ENCODE data around the gene FBXL16. TPM values are rescaled to one million over a fixed set of nuclear protein-coding genes. Genes with fewer than 3 reads are reported as not detected.

Gene FBXL16
- total and polyA plus RNA-seq, 2 donors (not counting 1 experiment from before 2014, with no cell fraction given) = 0.07 TPM; not detected in 1

- Histone ChIP-seq H3K36me3 (ENCODE audit: control insufficient read depth, insufficient read depth, low read length) (no peaks in the 10 kb centered on the region), H3K4me1 (ENCODE audit: control insufficient read depth, extremely low read depth, insufficient read depth, low read length) (no peaks in the 10 kb centered on the region), H3K4me3 (replicated peaks in 1 of 4; ENCODE audit: control extremely low read depth in 1 of 4, insufficient read depth in 1 of 4, low read depth in 3 of 4, low read length in 4 of 4) (no peak overlapping the region), H3K27ac (ENCODE audit: insufficient read depth, low read length) (no peak overlapping the region), H3K27me3 (ENCODE audit: control insufficient read depth, insufficient read depth, low read length) (peaks cover 9% of the 10 kb centered on the region), H3K9ac (ENCODE audit: insufficient read depth, low read length) (no peak overlapping the region), H3K79me2 (ENCODE audit: control insufficient read depth, insufficient read depth, low read length) (no peaks in the 10 kb centered on the region), H4K20me1 (ENCODE audit: control insufficient read depth, extremely low read depth, insufficient read depth, low read length) (no peaks in the 10 kb centered on the region), H2AFZ (ENCODE audit: low read length) (no peak overlapping the region), H3K4me2 (ENCODE audit: extremely low read depth, insufficient read depth, low read length) (no peak overlapping the region), H3K9me3 (ENCODE audit: control insufficient read depth, insufficient read depth, low read depth, low read length) (no peaks in the 10 kb centered on the region)
- DNase-seq (ENCODE audit: low read depth in 2 of 2) = no peak
- no peak for TF ChIP-seq CTCF (conservative IDR thresholded peaks at IDR 0.05 in 1 of 2, IDR thresholded peaks at IDR 0.05 in 1 of 2; ENCODE audit: low read depth in 1 of 2, low read length in 2 of 2)
- no peak for TF ChIP-seq EZH2 (IDR thresholded peaks at IDR 0.05; ENCODE audit: low read length, missing control alignments)
Observed at GRCh38 chr16:752007-752312, 46.4 kb upstream of the FBXL16 start.

- H3K4me1 ChIP-seq (ENCODE audit: control insufficient read depth, extremely low read depth, insufficient read depth, low read length) = no peaks in the 10 kb centered on the region
- no peak for DNase-seq (ENCODE audit: low read depth in 2 of 2)
- H3K9ac ChIP-seq (ENCODE audit: insufficient read depth, low read length) = no peak overlapping the region
- H4K20me1 ChIP-seq (ENCODE audit: control insufficient read depth, extremely low read depth, insufficient read depth, low read length) = no peaks in the 10 kb centered on the region
- H3K4me3 ChIP-seq (replicated peaks in 1 of 4; ENCODE audit: control extremely low read depth in 1 of 4, insufficient read depth in 1 of 4, low read depth in 3 of 4, low read length in 4 of 4) = no peak overlapping the region
- H3K27me3 ChIP-seq (ENCODE audit: control insufficient read depth, insufficient read depth, low read length) = peaks cover 9% of the 10 kb centered on the region
- TF ChIP-seq EZH2 (IDR thresholded peaks at IDR 0.05; ENCODE audit: low read length, missing control alignments) (no peak), CTCF (conservative IDR thresholded peaks at IDR 0.05 in 1 of 2, IDR thresholded peaks at IDR 0.05 in 1 of 2; ENCODE audit: low read depth in 1 of 2, low read length in 2 of 2) (no peak)
- H2AFZ ChIP-seq (ENCODE audit: low read length) = no peak overlapping the region
- no peaks in the 10 kb centered on the region for H3K36me3 ChIP-seq (ENCODE audit: control insufficient read depth, insufficient read depth, low read length)
- no peak overlapping the region for H3K27ac ChIP-seq (ENCODE audit: insufficient read depth, low read length)
- no peaks in the 10 kb centered on the region for H3K79me2 ChIP-seq (ENCODE audit: control insufficient read depth, insufficient read depth, low read length)
- no peak overlapping the region for H3K4me2 ChIP-seq (ENCODE audit: extremely low read depth, insufficient read depth, low read length)
- no peaks in the 10 kb centered on the region for H3K9me3 ChIP-seq (ENCODE audit: control insufficient read depth, insufficient read depth, low read depth, low read length)
Observed at GRCh38 chr16:751152-752006, 45.8 kb upstream of the FBXL16 start.

DNA sequence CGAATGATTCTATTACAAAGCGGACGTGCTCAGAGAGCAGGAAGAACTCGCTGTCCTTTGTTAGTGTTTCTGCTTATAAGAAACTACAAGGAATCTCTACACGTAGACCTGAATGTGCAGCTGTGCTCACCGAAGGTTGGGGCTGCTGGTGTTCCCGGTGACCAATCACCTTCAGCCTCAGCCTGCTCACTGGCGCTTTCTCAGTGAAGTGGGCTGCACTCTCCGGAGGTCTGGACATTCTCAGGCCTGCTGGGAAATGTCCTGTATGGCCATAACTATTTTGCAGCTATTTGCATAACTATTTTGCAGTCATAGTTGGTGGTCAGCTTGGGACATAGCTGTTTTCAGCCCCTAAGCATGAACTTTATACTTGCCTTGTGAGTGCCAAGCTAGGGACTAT, 44.9 kb upstream of the FBXL16 start:
- TF ChIP-seq EZH2 (IDR thresholded peaks at IDR 0.05; ENCODE audit: low read length, missing control alignments) (no peak), CTCF (conservative IDR thresholded peaks at IDR 0.05 in 1 of 2, IDR thresholded peaks at IDR 0.05 in 1 of 2; ENCODE audit: low read depth in 1 of 2, low read length in 2 of 2) (no peak)
- no peak overlapping the region for H3K9ac ChIP-seq (ENCODE audit: insufficient read depth, low read length)
- DNase-seq (ENCODE audit: low read depth in 2 of 2) = no peak
- no peaks in the 10 kb centered on the region for H3K4me1 ChIP-seq (ENCODE audit: control insufficient read depth, extremely low read depth, insufficient read depth, low read length)
- no peaks in the 10 kb centered on the region for H4K20me1 ChIP-seq (ENCODE audit: control insufficient read depth, extremely low read depth, insufficient read depth, low read length)
- no peak overlapping the region for H3K27ac ChIP-seq (ENCODE audit: insufficient read depth, low read length)
- no peaks in the 10 kb centered on the region for H3K9me3 ChIP-seq (ENCODE audit: control insufficient read depth, insufficient read depth, low read depth, low read length)
- peaks cover 9% of the 10 kb centered on the region for H3K27me3 ChIP-seq (ENCODE audit: control insufficient read depth, insufficient read depth, low read length)
- H3K4me2 ChIP-seq (ENCODE audit: extremely low read depth, insufficient read depth, low read length) = no peak overlapping the region
- no peaks in the 10 kb centered on the region for H3K79me2 ChIP-seq (ENCODE audit: control insufficient read depth, insufficient read depth, low read length)
- no peaks in the 10 kb centered on the region for H3K36me3 ChIP-seq (ENCODE audit: control insufficient read depth, insufficient read depth, low read length)
- no peak overlapping the region for H3K4me3 ChIP-seq (replicated peaks in 1 of 4; ENCODE audit: control extremely low read depth in 1 of 4, insufficient read depth in 1 of 4, low read depth in 3 of 4, low read length in 4 of 4)
- no peak overlapping the region for H2AFZ ChIP-seq (ENCODE audit: low read length)
